Medulla oblongata (tissue), 1 donor: ENCODE measurements around the gene IFI30.

ENCODE experiments used
- DNase-seq: peaks from one replicate; pipeline ENCODE4 v3.0.0-alpha.2; 2015; ENCODE audit errors: extremely low spot score

Gene IFI30

DNA sequence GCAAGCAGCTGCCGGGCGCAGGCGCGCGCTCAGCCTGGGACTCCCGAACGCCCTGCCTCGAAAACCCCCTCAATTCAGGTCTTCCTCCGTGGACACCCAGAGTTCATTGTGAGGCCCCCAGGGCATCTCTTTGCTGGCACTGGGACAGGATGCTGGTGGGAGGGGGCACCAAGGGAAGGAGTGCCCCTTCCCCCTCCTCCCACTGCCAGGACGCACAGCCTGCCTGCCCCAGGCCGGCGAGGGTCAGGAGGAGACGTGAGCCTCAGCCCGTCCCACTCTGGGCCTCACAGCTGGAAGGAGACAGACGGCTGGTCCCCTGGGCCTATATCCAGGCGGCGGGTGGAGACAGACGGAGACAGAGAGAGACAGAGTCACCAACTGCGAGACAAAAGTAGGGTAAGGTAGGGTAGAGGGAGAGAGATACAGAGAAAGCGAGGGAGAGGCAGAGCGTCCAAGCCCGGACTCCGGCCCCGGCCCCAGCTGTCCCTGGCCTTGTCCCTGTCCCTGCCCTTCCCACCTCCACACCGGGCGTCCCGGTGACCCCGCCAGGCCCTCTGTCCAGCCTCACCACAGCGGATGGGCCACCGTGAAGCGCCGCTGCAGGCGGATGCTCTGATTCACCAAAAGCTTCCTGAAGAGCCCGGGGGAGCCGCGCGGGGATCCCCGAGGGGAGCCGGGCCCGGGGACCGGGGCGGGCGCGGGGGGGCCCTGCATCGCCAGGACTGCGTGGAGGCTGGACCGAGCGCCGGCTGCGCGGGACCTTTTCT is 52.3 kb downstream of the IFI30 start, which contains the start of gene PDE4C:
Gene PDE4C (minus strand): TSS at position 737 of the 767 bp plus-strand sequence. CDS start 23 bp downstream, at position 714.
- DNase-seq: no peak

DNA sequence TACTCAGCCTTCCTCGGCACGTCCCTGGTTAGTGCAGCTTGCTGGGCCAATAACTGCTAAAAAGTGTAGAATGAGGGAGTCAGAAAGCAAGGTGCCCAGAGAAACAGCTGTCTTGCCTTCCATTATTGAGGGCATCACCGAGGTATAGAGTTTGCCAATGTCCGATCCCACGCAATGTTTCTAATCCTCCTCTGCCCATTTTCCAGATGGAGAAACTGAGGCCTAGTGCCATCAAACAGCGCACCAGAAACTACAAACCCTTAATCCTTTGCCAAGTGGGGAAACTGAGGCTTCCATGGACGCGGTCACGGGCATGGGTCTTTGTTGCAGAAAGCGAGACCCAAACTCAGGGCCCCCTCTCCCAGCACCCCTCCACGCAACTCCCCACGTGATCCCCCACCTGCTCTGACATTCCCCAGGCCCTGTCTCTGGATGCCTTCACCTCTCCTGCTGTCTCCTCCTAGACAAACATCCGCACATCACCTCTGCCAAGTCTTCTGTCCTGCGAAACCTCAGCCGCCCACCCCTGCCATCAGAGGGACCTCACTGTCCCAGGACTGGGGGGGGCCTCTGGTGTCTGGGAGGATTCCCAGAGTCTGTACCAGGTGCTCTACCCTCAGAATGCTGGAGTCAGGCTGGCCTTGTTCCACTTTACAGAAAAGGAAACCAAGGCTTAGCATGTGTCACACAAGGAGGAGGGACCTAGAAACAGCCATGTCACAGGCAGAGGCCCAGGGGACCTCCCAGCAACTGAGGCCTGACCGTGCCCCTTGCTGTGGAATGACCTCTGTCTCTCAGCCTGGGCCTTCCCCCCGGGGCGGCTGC is 53.6 kb downstream of the IFI30 start:
- DNase-seq: no peak
